HepG2 (cell line): ENCODE data around the gene STARD10. TPM values are rescaled to one million over a fixed set of nuclear protein-coding genes. Genes with fewer than 3 reads are reported as not detected.

Source experiments
- ATAC-seq: fragments of 200-7000 bp; cut with Tn5 transposase; 3 replicates; pipeline ENCODE4 v1.9.1; 2020; ENCODE audit warnings: mild to moderate bottlenecking, moderate library complexity
- BruUV-seq: library from RNA; stranded (reverse); fragments of 400-500 nt; replicated peaks from 2 replicates; lab custom pipeline; 2021; lab: Mats Ljungman, UMichigan
- CTCF ChIA-PET: fragments of 300-600 bp; formaldehyde crosslinking; extraction: SDS; loops from one replicate; lab custom pipeline; 2021; ENCODE audit warnings: low total read pairs, inconsistent platforms, low intra/inter-chr PET ratio; lab: Yijun Ruan, JAX
- POLR2A ChIA-PET: fragments of 350-600 bp; sonication (Branson Sonifier 250); formaldehyde crosslinking; loops from one replicate; lab custom pipeline; 2020; ENCODE audit warnings: antibody characterized with exemption, inconsistent platforms; lab: Yijun Ruan, JAX
- DNase-seq: peaks from one replicate; pipeline ENCODE4 v3.0.0-alpha.2; 2015; ENCODE audit warnings: low spot score
- FAIRE-seq: peaks from 3 replicates; lab custom pipeline; 2011; peaks lifted over from hg19 to GRCh38; lab: Jason Lieb, UNC
- H2AFZ ChIP-seq: one replicate; pipeline ENCODE4 v1.6.1; 2011; ENCODE audit warnings: low read length, inconsistent platforms
- H3K27ac ChIP-seq: fragments of 300-600 bp; 3 replicates; pipeline ENCODE4 v1.8.0; 2011; ENCODE audit warnings: mixed run types, mild to moderate bottlenecking, mixed read lengths, low read length, inconsistent platforms; ENCODE audit not compliant: insufficient read depth; ENCODE audit errors: extremely low read length
- H3K27me3 ChIP-seq, 2 experiments: fragments of 200-600 bp in 1 of 2; 2 replicates in 1 of 2; 3 replicates in 1 of 2; pipeline versions ENCODE4 v1.6.0 to v1.8.0; 2011; ENCODE audit warnings: low read length in 2 of 2, mild to moderate bottlenecking in 2 of 2, moderate library complexity in 2 of 2, inconsistent platforms in 1 of 2; ENCODE audit not compliant: insufficient read depth in 2 of 2, control insufficient read depth in 1 of 2
- H3K36me3 ChIP-seq, 2 experiments: fragments of 200-600 bp in 1 of 2; replicated peaks in 1 of 2; 2 replicates in 1 of 2; 3 replicates in 1 of 2; pipeline versions ENCODE4 v1.5.1 to v1.8.0; 2011; ENCODE audit warnings: low read length in 2 of 2, inconsistent platforms in 1 of 2; ENCODE audit not compliant: insufficient read depth in 2 of 2, control insufficient read depth in 1 of 2
- H3K4me1 ChIP-seq: 2 replicates; pipeline ENCODE4 v1.5.1; 2012; ENCODE audit warnings: low read length, inconsistent platforms; ENCODE audit not compliant: insufficient read depth
- H3K4me2 ChIP-seq: 2 replicates; pipeline ENCODE4 v1.6.0; 2011; ENCODE audit warnings: low read depth, low read length, inconsistent platforms
- H3K4me3 ChIP-seq, 3 experiments: fragments of 200-600 bp in 1 of 3; sonication (generic), shearing (Covaris generic) in 1 of 3; replicated peaks in 1 of 3; 2 replicates each; pipeline ENCODE4 v1.5.1; 2011 to 2016; ENCODE audit warnings: low read length in 3 of 3, inconsistent platforms in 2 of 3, low read depth in 2 of 3, mild to moderate bottlenecking in 2 of 3, control low read depth in 1 of 3, mixed read lengths in 1 of 3; ENCODE audit not compliant: insufficient read depth in 1 of 3
- H3K79me2 ChIP-seq: one replicate; pipeline ENCODE4 v1.6.1; 2011; ENCODE audit warnings: low read length, inconsistent platforms; ENCODE audit not compliant: insufficient read depth
- H3K9ac ChIP-seq: 2 replicates; pipeline ENCODE4 v1.6.0; 2011; ENCODE audit warnings: mild to moderate bottlenecking, low read depth, low read length, inconsistent platforms; ENCODE audit not compliant: insufficient read depth
- H3K9me3 ChIP-seq: 2 replicates; pipeline ENCODE4 v1.5.1; 2012; ENCODE audit warnings: mild to moderate bottlenecking, low read length
- H4K20me1 ChIP-seq: 2 replicates; pipeline ENCODE4 v1.6.0; 2011; ENCODE audit warnings: inconsistent platforms, mild to moderate bottlenecking, low read length, moderate library complexity; ENCODE audit not compliant: insufficient read depth
- AGO2 ChIP-seq: fragments of 200-400 bp; formaldehyde crosslinking; optimal IDR thresholded peaks from 2 replicates; pipeline ENCODE3; 2017; ENCODE audit warnings: mild to moderate bottlenecking, low read depth, low read length, moderate library complexity
- CHCHD3 ChIP-seq: sonication (generic); formaldehyde crosslinking; IDR thresholded peaks from 2 replicates; pipeline ENCODE4 v1.8.0; 2022; ENCODE audit warnings: mild to moderate bottlenecking, missing genetic modification reagents, moderate library complexity
- ZNF552 ChIP-seq: sonication (generic); formaldehyde crosslinking; IDR thresholded peaks from 2 replicates; pipeline ENCODE4 v1.9.0; 2022; ENCODE audit warnings: missing genetic modification reagents, mild to moderate bottlenecking, borderline replicate concordance
- ZNF614 ChIP-seq: IDR thresholded peaks from 2 replicates; pipeline ENCODE4 v1.6.1; 2018; ENCODE audit warnings: missing biosample characterization, missing genetic modification reagents, inconsistent platforms, borderline replicate concordance
- WGBS: methylation state at CpG from one replicate; pipeline ENCODE4 v1.1.6; 2017; ENCODE audit warnings: low lambda C conversion rate; 5-methylcytosine and 5-hydroxymethylcytosine counted together
- in situ Hi-C: cut with HindIII; loops from 2 replicates; pipeline ENCODE4 v1.10.0; 2017; ENCODE audit warnings: low pct_unique_long_range_greater_than_20kb; ENCODE audit not compliant: extremely low pct_ligation_motif_present
- intact Hi-C: fragments of 100-400 bp; cut with micrococcal nuclease; formaldehyde crosslinking; loops from one replicate; pipeline ENCODE4 v1.10.0; 2022; ENCODE audit not compliant: unreplicated experiment
- polyA plus RNA-seq, 8 experiments: library from polyadenylated mRNA; depleted of rRNA in 3 of 8; stranded (reverse) in 7 of 8; unstranded in 1 of 8; fragments of >200 nt; fragmentation: Illumina TruSeq in 4 of 8; extraction: Trizol in 4 of 8; gene quantifications; 2 replicates each; pipeline versions ENCODE4 v1.2.1 to v1.2.3, GENCODE V29; 2011 to 2016; ENCODE audit warnings: low read depth in 4 of 8, missing spikeins in 1 of 8, mixed read lengths in 1 of 8; ENCODE audit not compliant: insufficient read depth in 1 of 8
- total RNA-seq, 5 experiments: library from RNA; depleted of rRNA; stranded (reverse); fragments of >200 nt; fragmentation: Illumina TruSeq; extraction: Trizol; gene quantifications; 2 replicates each; pipeline ENCODE4 v1.2.3, GENCODE V29; 2016; ENCODE audit warnings: low read depth in 1 of 5
- TF ChIP-seq, protein P1 (sequence below): sonication (generic); formaldehyde crosslinking; IDR thresholded peaks from 2 replicates; pipeline ENCODE4 v1.5.1; 2020; ENCODE audit warnings: mild to moderate bottlenecking, missing genetic modification reagents, borderline replicate concordance
- TF ChIP-seq, protein P2 (sequence below): sonication (generic); formaldehyde crosslinking; IDR thresholded peaks from 2 replicates; pipeline ENCODE4 v1.5.0; 2020; ENCODE audit warnings: mild to moderate bottlenecking, missing genetic modification reagents, borderline replicate concordance

The STARD10 gene
- total and polyA plus RNA-seq, 2 of the 13 experiments (the other 11 are each of a cell fraction or from before 2014, with no cell fraction given), result 260 to 341 TPM

DNA sequence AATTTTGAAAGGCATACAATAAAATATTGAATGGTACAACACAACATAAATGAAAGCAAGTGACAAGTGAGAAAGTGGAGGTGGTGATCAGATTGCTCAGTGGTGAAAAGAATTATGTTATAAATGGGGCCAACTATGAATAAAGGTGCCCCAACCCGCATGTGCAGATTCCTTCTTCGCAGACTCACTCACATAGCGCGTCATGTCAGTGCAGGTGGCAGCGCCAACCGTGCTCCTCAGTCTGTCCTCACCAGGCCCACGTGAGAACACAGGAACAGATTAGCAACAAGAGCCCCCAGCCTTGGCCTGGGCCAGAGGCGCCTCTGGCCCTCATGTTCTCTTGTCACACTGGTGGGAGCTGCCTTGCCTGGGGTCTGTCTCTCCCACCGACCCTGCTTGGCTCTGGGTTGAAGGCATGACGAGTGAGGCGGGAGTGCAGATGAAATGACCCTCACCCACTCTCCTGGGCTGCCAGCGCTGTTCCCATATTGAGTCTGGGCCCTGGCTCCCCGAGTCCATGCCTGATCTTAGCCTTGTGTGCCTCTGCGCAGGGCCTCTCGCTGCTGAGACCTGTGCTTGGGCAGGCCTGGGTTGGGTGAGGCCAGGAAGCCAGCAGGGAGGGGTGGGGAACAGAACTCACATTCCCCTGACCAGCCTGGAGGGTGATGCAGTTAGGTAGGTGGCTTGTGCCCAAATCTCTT lies 26.7 kb upstream of the STARD10 start:
- no peak overlapping the region for H3K4me3 ChIP-seq
- no peak for TF ChIP-seq CHCHD3 (CRISPR knock-in tag)
- no peak for TF ChIP-seq ZNF614 (CRISPR knock-in tag)
- TF ChIP-seq AGO2, result peak; percentile 24
- H3K4me2 ChIP-seq, result no peak overlapping the region
- whole genome bisulfite sequencing, result 98% methylated on average over 7 of the region's 15 CpGs
- no peak for FAIRE-seq
- H2AFZ ChIP-seq, result no peak overlapping the region
- intact Hi-C loops, result no loop called here
- peaks cover 17% of the 10 kb centered on the region for H3K4me1 ChIP-seq
- H3K9me3 ChIP-seq, result no peaks in the 10 kb centered on the region
- no peak for ATAC-seq
- H3K9ac ChIP-seq, result no peak overlapping the region
- ChIA-PET CTCF (no interaction called here), POLR2A (no interaction called here)
- H3K27ac ChIP-seq, result no peak overlapping the region
- in situ Hi-C loops, result no loop called here
- no peaks in the 10 kb centered on the region for H3K79me2 ChIP-seq
- peaks cover 0 to 2% of the 10 kb centered on the region in 2 experiments; a peak in 2 of 5 replicates for H3K36me3 ChIP-seq
- no peaks in the 10 kb centered on the region for H3K27me3 ChIP-seq
- H4K20me1 ChIP-seq, result no peaks in the 10 kb centered on the region
- BruUV-seq, result no TSS peak
- DNase-seq, result no peak

DNA sequence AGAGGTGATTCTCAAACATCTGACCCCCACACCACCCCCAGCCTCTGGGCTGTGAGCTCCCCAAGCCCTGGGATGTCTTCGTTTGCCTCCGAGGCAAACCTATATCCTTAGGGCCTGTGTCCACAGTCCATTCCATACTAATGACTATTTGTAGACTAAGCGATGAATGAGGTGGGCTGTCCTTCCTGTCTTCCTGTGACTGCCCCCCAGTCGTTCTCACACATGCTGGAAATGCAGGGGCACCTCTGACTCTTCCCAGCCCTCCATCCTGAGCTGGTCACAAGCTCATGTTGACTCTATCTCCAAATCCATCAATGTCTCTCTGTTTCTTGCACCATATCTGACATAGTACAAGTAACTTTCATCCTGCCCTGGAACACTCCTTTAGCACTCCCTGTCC lies 25.1 kb upstream of the STARD10 start:
- no peaks in the 10 kb centered on the region for H3K27me3 ChIP-seq
- ChIA-PET POLR2A (interaction anchor here (0.9 to 1.1 kb wide), 2 partner anchors 11 to 25 kb away, joined by 3 to 4 read pairs; no protein-coding TSS in a partner anchor), CTCF (no interaction called here)
- TF ChIP-seq, protein P1, sequence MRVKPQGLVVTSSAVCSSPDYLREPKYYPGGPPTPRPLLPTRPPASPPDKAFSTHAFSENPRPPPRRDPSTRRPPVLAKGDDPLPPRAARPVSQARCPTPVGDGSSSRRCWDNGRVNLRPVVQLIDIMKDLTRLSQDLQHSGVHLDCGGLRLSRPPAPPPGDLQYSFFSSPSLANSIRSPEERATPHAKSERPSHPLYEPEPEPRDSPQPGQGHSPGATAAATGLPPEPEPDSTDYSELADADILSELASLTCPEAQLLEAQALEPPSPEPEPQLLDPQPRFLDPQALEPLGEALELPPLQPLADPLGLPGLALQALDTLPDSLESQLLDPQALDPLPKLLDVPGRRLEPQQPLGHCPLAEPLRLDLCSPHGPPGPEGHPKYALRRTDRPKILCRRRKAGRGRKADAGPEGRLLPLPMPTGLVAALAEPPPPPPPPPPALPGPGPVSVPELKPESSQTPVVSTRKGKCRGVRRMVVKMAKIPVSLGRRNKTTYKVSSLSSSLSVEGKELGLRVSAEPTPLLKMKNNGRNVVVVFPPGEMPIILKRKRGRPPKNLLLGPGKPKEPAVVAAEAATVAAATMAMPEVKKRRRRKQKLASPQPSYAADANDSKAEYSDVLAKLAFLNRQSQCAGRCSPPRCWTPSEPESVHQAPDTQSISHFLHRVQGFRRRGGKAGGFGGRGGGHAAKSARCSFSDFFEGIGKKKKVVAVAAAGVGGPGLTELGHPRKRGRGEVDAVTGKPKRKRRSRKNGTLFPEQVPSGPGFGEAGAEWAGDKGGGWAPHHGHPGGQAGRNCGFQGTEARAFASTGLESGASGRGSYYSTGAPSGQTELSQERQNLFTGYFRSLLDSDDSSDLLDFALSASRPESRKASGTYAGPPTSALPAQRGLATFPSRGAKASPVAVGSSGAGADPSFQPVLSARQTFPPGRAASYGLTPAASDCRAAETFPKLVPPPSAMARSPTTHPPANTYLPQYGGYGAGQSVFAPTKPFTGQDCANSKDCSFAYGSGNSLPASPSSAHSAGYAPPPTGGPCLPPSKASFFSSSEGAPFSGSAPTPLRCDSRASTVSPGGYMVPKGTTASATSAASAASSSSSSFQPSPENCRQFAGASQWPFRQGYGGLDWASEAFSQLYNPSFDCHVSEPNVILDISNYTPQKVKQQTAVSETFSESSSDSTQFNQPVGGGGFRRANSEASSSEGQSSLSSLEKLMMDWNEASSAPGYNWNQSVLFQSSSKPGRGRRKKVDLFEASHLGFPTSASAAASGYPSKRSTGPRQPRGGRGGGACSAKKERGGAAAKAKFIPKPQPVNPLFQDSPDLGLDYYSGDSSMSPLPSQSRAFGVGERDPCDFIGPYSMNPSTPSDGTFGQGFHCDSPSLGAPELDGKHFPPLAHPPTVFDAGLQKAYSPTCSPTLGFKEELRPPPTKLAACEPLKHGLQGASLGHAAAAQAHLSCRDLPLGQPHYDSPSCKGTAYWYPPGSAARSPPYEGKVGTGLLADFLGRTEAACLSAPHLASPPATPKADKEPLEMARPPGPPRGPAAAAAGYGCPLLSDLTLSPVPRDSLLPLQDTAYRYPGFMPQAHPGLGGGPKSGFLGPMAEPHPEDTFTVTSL, result no peak
- TF ChIP-seq ZNF552 (CRISPR knock-in tag), result no peak
- TF ChIP-seq, protein P2, sequence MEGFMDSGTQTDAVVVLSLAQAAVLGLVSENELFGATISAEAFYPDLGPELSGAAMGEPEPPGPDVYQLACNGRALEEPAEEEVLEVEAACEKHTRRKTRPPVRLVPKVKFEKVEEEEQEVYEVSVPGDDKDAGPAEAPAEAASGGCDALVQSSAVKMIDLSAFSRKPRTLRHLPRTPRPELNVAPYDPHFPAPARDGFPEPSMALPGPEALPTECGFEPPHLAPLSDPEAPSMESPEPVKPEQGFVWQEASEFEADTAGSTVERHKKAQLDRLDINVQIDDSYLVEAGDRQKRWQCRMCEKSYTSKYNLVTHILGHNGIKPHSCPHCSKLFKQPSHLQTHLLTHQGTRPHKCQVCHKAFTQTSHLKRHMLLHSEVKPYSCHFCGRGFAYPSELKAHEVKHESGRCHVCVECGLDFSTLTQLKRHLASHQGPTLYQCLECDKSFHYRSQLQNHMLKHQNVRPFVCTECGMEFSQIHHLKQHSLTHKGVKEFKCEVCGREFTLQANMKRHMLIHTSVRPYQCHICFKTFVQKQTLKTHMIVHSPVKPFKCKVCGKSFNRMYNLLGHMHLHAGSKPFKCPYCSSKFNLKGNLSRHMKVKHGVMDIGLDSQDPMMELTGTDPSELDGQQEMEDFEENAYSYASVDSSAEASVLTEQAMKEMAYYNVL (CRISPR knock-in tag), result no peak
- no peaks in the 10 kb centered on the region for H3K9me3 ChIP-seq
- DNase-seq (no peak), ATAC-seq (no peak), FAIRE-seq (no peak)
- H3K4me2 ChIP-seq, result no peak overlapping the region
- 88% methylated on average over 4 of the region's 4 CpGs for WGBS
- no peak overlapping the region for H3K4me3 ChIP-seq
- peaks cover 0 to 2% of the 10 kb centered on the region in 2 experiments; a peak in 2 of 5 replicates for H3K36me3 ChIP-seq
- H3K27ac ChIP-seq, result no peak overlapping the region
- H3K79me2 ChIP-seq, result no peaks in the 10 kb centered on the region
- H2AFZ ChIP-seq, result no peak overlapping the region
- BruUV-seq, result no TSS peak
- H3K9ac ChIP-seq, result no peak overlapping the region
- in situ Hi-C loops, result no loop called here
- intact Hi-C loops, result no loop called here
- no peaks in the 10 kb centered on the region for H4K20me1 ChIP-seq
- H3K4me1 ChIP-seq, result peaks cover 25% of the 10 kb centered on the region
